Measurements from ENCODE around the gene SRGN. TPM values are rescaled to one million over a fixed set of nuclear protein-coding genes. Genes with fewer than 3 reads are reported as not detected.

SRGN gene
- total RNA-seq, 1 experiment from 2014 or later = 8.5 TPM

DNA sequence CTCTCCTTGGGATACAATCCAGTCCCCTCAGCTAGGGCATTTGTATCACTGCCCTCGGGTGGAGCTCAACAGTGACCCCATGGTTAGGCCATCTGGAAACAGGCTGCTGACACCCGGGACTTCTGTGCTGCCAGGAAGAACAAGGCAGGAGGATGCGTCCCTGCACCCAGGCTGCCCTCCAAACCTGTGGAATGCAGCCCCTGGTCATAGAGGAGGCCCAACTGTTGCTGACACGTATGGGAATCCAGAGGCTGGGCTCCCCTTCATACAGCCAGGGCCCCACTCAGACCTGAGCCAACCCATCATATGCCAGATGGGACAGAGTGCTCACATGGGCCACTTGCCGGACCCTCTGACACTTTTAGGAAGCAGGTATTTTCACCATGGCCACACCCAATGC, 45.5 kb upstream of the SRGN start:
- ChIA-PET POLR2A (no interaction called here), CTCF (no interaction called here)
- in situ Hi-C loops (cut with HindIII; ENCODE audit: low pct_unique_long_range_greater_than_20kb, low sequenced_read_pairs) = no loop called here

GRCh38 chr10:69042838-69043237, 45.1 kb upstream of the SRGN start:
- no peak for ATAC-seq
- intact Hi-C loops (cut with micrococcal nuclease; ENCODE audit: unreplicated experiment) (no loop called here), in situ Hi-C loops (cut with HindIII; ENCODE audit: low pct_unique_long_range_greater_than_20kb, low sequenced_read_pairs) (no loop called here)
- no peaks in the 10 kb centered on the region for H3K9me3 ChIP-seq (ENCODE audit: control insufficient read depth, insufficient read depth, low read depth, low read length)
- CTCF ChIA-PET = no interaction called here
- no TSS peak for BruUV-seq (replicated peaks)
- no peaks in the 10 kb centered on the region for H3K4me1 ChIP-seq (ENCODE audit: control insufficient read depth, insufficient read depth, low read length)
- H3K27me3 ChIP-seq (ENCODE audit: control insufficient read depth, insufficient read depth, low read length) = no peaks in the 10 kb centered on the region
- no peak for DNase-seq (ENCODE audit: low read depth, low spot score)
- no peak for TF ChIP-seq CTCF (IDR thresholded peaks at IDR 0.05)
- TF ChIP-seq SIN3A (IDR thresholded peaks at IDR 0.05; ENCODE audit: borderline replicate concordance, insufficient read depth, low read depth, low read length) = no peak
- TF ChIP-seq, protein P1, sequence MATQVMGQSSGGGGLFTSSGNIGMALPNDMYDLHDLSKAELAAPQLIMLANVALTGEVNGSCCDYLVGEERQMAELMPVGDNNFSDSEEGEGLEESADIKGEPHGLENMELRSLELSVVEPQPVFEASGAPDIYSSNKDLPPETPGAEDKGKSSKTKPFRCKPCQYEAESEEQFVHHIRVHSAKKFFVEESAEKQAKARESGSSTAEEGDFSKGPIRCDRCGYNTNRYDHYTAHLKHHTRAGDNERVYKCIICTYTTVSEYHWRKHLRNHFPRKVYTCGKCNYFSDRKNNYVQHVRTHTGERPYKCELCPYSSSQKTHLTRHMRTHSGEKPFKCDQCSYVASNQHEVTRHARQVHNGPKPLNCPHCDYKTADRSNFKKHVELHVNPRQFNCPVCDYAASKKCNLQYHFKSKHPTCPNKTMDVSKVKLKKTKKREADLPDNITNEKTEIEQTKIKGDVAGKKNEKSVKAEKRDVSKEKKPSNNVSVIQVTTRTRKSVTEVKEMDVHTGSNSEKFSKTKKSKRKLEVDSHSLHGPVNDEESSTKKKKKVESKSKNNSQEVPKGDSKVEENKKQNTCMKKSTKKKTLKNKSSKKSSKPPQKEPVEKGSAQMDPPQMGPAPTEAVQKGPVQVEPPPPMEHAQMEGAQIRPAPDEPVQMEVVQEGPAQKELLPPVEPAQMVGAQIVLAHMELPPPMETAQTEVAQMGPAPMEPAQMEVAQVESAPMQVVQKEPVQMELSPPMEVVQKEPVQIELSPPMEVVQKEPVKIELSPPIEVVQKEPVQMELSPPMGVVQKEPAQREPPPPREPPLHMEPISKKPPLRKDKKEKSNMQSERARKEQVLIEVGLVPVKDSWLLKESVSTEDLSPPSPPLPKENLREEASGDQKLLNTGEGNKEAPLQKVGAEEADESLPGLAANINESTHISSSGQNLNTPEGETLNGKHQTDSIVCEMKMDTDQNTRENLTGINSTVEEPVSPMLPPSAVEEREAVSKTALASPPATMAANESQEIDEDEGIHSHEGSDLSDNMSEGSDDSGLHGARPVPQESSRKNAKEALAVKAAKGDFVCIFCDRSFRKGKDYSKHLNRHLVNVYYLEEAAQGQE (IDR thresholded peaks at IDR 0.05; ENCODE audit: insufficient read depth in 1 of 2, low read depth in 2 of 2, low read length in 1 of 2) = no peak
- TF ChIP-seq TCF7L2 (IDR thresholded peaks at IDR 0.05; ENCODE audit: low read depth, low read length) = no peak
- no peak for TF ChIP-seq POLR2AphosphoS5 (IDR thresholded peaks at IDR 0.05; ENCODE audit: low read depth, low read length)
- H3K4me3 ChIP-seq (ENCODE audit: low read depth in 2 of 2, low read length in 2 of 2) = no peak overlapping the region
- POLR2A ChIA-PET = no interaction called here
- H3K36me3 ChIP-seq (ENCODE audit: control insufficient read depth, insufficient read depth, low read length) = no peaks in the 10 kb centered on the region
- no peak overlapping the region for H3K27ac ChIP-seq (ENCODE audit: low read length)

More for the DNA sequence above, 45.5 kb upstream of the SRGN start:
- H3K36me3 ChIP-seq (ENCODE audit: control insufficient read depth, insufficient read depth, low read length) = no peaks in the 10 kb centered on the region
- H3K27ac ChIP-seq (ENCODE audit: low read length) = no peak overlapping the region
- TF ChIP-seq CTCF (IDR thresholded peaks at IDR 0.05) (no peak), POLR2AphosphoS5 (IDR thresholded peaks at IDR 0.05; ENCODE audit: low read depth, low read length) (no peak), SIN3A (IDR thresholded peaks at IDR 0.05; ENCODE audit: borderline replicate concordance, insufficient read depth, low read depth, low read length) (no peak), TCF7L2 (IDR thresholded peaks at IDR 0.05; ENCODE audit: low read depth, low read length) (no peak)
- TF ChIP-seq, protein P1 (IDR thresholded peaks at IDR 0.05; ENCODE audit: insufficient read depth in 1 of 2, low read depth in 2 of 2, low read length in 1 of 2) = no peak
- intact Hi-C loops (cut with micrococcal nuclease; ENCODE audit: unreplicated experiment) = no loop called here
- H3K27me3 ChIP-seq (ENCODE audit: control insufficient read depth, insufficient read depth, low read length) = no peaks in the 10 kb centered on the region
- DNase-seq (ENCODE audit: low read depth, low spot score) = no peak
- no peaks in the 10 kb centered on the region for H3K9me3 ChIP-seq (ENCODE audit: control insufficient read depth, insufficient read depth, low read depth, low read length)
- H3K4me1 ChIP-seq (ENCODE audit: control insufficient read depth, insufficient read depth, low read length) = no peaks in the 10 kb centered on the region
- ATAC-seq = peak; percentile 34; the same call in 1 of the 2 replicates
- H3K4me3 ChIP-seq (ENCODE audit: low read depth in 2 of 2, low read length in 2 of 2) = no peak overlapping the region
- no TSS peak for BruUV-seq (replicated peaks)
